Right lobe of liver (tissue), 6 donors: ENCODE measurements around the gene ZMPSTE24. TPM values are rescaled to one million over a fixed set of nuclear protein-coding genes. Genes with fewer than 3 reads are reported as not detected.

Experiments used
- ATAC-seq, 4 donors: fragments of 200-7000 bp; cut with Tn5 transposase; one replicate each; pipeline ENCODE4 v1.9.1; 2020; ENCODE audit warnings: mild to moderate bottlenecking in 4 of 4, moderate library complexity in 4 of 4
- DNase-seq, 3 donors: peaks; one replicate each; pipeline ENCODE4 v3.0.0-alpha.2; 2020
- H3K27ac ChIP-seq, 3 donors: fragments of 200-600 bp; one replicate each; pipeline ENCODE4 v1.8.0; 2022
- H3K27me3 ChIP-seq, 2 donors: fragments of 200-600 bp; one replicate each; pipeline ENCODE4 v1.8.0; 2022
- H3K36me3 ChIP-seq, 4 donors: fragments of 200-600 bp; sonication (generic) in 1 of 4; one replicate each; pipeline versions ENCODE4 v1.5.1 to v1.8.0; 2017 to 2022; ENCODE audit warnings: control low read depth in 1 of 4
- H3K4me1 ChIP-seq, 4 donors: fragments of 200-600 bp; sonication (generic) in 1 of 4; one replicate each; pipeline versions ENCODE4 v1.5.1 to v1.8.0; 2017 to 2022; ENCODE audit warnings: control low read depth in 1 of 4
- H3K4me3 ChIP-seq, 3 donors: fragments of 200-600 bp; one replicate each; pipeline ENCODE4 v1.8.0; 2022
- H3K9me3 ChIP-seq, 4 donors: fragments of 200-600 bp; sonication (generic) in 1 of 4; one replicate each; pipeline versions ENCODE4 v1.5.1 to v1.8.0; 2017 to 2022; ENCODE audit warnings: control low read depth in 1 of 4
- CTCF ChIP-seq, 4 donors: fragments of 200-600 bp in 3 of 4; fragments of 450-650 bp in 1 of 4; IDR thresholded peaks; one replicate each; pipeline versions ENCODE4 v1.5.1 to v1.8.0; 2016 to 2022; ENCODE audit warnings: antibody characterized with exemption in 4 of 4, mild to moderate bottlenecking in 2 of 4
- POLR2A ChIP-seq: fragments of 450-650 bp; IDR thresholded peaks from one replicate; pipeline ENCODE4 v1.6.1; 2017; ENCODE audit warnings: antibody characterized with exemption, mild to moderate bottlenecking
- WGBS: methylation state at CpG from one replicate; pipeline ENCODE4 v1.1.6; 2018; ENCODE audit warnings: low coverage, low lambda C conversion rate; ENCODE audit not compliant: insufficient coverage; ENCODE audit errors: missing lambda C conversion rate; 5-methylcytosine and 5-hydroxymethylcytosine counted together
- intact Hi-C, 2 donors: fragments of 100-400 bp; cut with DNase I; formaldehyde crosslinking; loops; one replicate each; pipeline versions ENCODE4 v1.11.2 to v1.14.1; 2022
- total RNA-seq, 6 experiments: library from RNA; depleted of rRNA in 2 of 6; stranded (reverse); fragments of >200 nt in 2 of 6; fragmentation: NEBNext Ultra II Directional in 3 of 6; extraction: Animal tissue kit (Norgen Biotek cat#: 25700) in 3 of 6; gene quantifications; one replicate each; pipeline versions ENCODE4 v1.1.0 to v1.2.4, GENCODE V29; 2016 to 2023
- donor health status: DM: no; HTN: yes; CAD: no.
- donor health status: DM: no; HTN: no; CAD: no.
- donor health status: DM: no; HTN: no; CAD: no.
- donor health status: DM: no; HTN: yes; CAD: no.
- donor health status: DM: no; HTN: yes; CAD: no.

The ZMPSTE24 gene
- total RNA-seq, 6 experiments from 2014 or later: 21.1 to 36.9 (median 27.5) TPM

- ATAC-seq (no peak), DNase-seq (no peak)
- Histone ChIP-seq H3K4me1 (no peaks in the 10 kb centered on the region), H3K4me3 (no peak overlapping the region), H3K27me3 (no peaks in the 10 kb centered on the region), H3K36me3 (no peaks in the 10 kb centered on the region), H3K9me3 (no peaks in the 10 kb centered on the region), H3K27ac (no peak overlapping the region)
- no peak for TF ChIP-seq CTCF (IDR thresholded peaks at IDR 0.05)
- no CpG with 5 or more reads among the region's 2 CpGs for WGBS
- intact Hi-C loops: loop anchor here (10.0 kb wide), 1 partner anchor 165 kb away; no protein-coding TSS in a partner anchor
Measured at GRCh38 chr1:40310129-40310461, 52.1 kb downstream of the ZMPSTE24 start.

- no peak overlapping the region for H3K4me3 ChIP-seq
- H3K27me3 ChIP-seq: no peaks in the 10 kb centered on the region
- DNase-seq (no peak), ATAC-seq (no peak)
- no peak for TF ChIP-seq CTCF (IDR thresholded peaks at IDR 0.05)
- no peak for TF ChIP-seq POLR2A
- H3K4me1 ChIP-seq: peaks cover 0 to 7% (median 0%) of the 10 kb centered on the region in 4 donors
- H3K9me3 ChIP-seq: no peaks in the 10 kb centered on the region
- no peak overlapping the region for H3K27ac ChIP-seq
- intact Hi-C loops: loop anchor here (10.0 kb wide), 1 partner anchor 166 kb away; no protein-coding TSS in a partner anchor
- H3K36me3 ChIP-seq: no peaks in the 10 kb centered on the region
- WGBS: 75% methylated on average over 7 of the region's 22 CpGs
Measured at GRCh38 chr1:40310983-40311642, 53.1 kb downstream of the ZMPSTE24 start.

GRCh38 chr1:40311692-40312091, 53.7 kb downstream of the ZMPSTE24 start:
- Histone ChIP-seq H3K27ac (no peak overlapping the region), H3K27me3 (peaks cover 0 to 5% of the 10 kb centered on the region in 2 donors), H3K36me3 (no peaks in the 10 kb centered on the region), H3K4me1 (peaks cover 0 to 11% (median 0%) of the 10 kb centered on the region in 4 donors), H3K9me3 (no peaks in the 10 kb centered on the region), H3K4me3 (no peak overlapping the region)
- DNase-seq (no peak), ATAC-seq (no peak)
- intact Hi-C loops: loop anchor here (10.0 kb wide), 1 partner anchor 167 kb away; no protein-coding TSS in a partner anchor
- WGBS: no CpG with 5 or more reads among the region's 5 CpGs
- TF ChIP-seq POLR2A (no peak), CTCF (IDR thresholded peaks at IDR 0.05) (no peak)

GRCh38 chr1:40312238-40313205, 54.5 kb downstream of the ZMPSTE24 start:
- Histone ChIP-seq H3K9me3 (no peaks in the 10 kb centered on the region), H3K27me3 (peaks cover 0 to 13% of the 10 kb centered on the region in 2 donors), H3K27ac (no peak overlapping the region), H3K4me3 (no peak overlapping the region), H3K36me3 (no peaks in the 10 kb centered on the region), H3K4me1 (peaks cover 0 to 13% (median 0%) of the 10 kb centered on the region in 4 donors)
- TF ChIP-seq POLR2A (no peak), CTCF (IDR thresholded peaks at IDR 0.05) (no peak)
- 34% methylated on average over 8 of the region's 10 CpGs for WGBS
- ATAC-seq (peak in 2 of 4 donors; percentile 17 to 42), DNase-seq (peak in 1 of 3 donors; percentile 76)
- intact Hi-C loops: loop anchor here (10.0 kb wide), 1 partner anchor 168 kb away; no protein-coding TSS in a partner anchor
